Measurements from ENCODE around the gene BAZ1A.
"Not testable (repeated sequence)": the region's sequence is repeated elsewhere in the genome, so short reads cannot be mapped to it uniquely, and the experiment has no call there.

Gene BAZ1A

GRCh38 chr14:34858765-34859164 is 16.4 kb downstream of the BAZ1A start:
- DNase-seq (ENCODE audit: low spot score) = no peak

GRCh38 chr14:34857689-34858449 is 17.3 kb downstream of the BAZ1A start:
- DNase-seq (ENCODE audit: low spot score) = no peak

GRCh38 chr14:34853041-34853440 is 22.1 kb downstream of the BAZ1A start:
- DNase-seq (ENCODE audit: low spot score) = no peak

- DNase-seq (ENCODE audit: low spot score) = peak; percentile 77
Observed at GRCh38 chr14:34851395-34851794, 23.8 kb downstream of the BAZ1A start.

- no peak for DNase-seq (ENCODE audit: low spot score)
Observed at GRCh38 chr14:34845869-34846268, 29.3 kb downstream of the BAZ1A start.

- peak; percentile 63 for DNase-seq (ENCODE audit: low spot score)
Observed at GRCh38 chr14:34843011-34843554, 32.1 kb downstream of the BAZ1A start.

- no peak for DNase-seq (ENCODE audit: low spot score)
Observed at GRCh38 chr14:34837801-34838322, 37.3 kb downstream of the BAZ1A start.

GRCh38 chr14:34835312-34835711 is 39.8 kb downstream of the BAZ1A start:
- no peak for DNase-seq (ENCODE audit: low spot score)

GRCh38 chr14:34833549-34834523 is 41.3 kb downstream of the BAZ1A start:
- DNase-seq (ENCODE audit: low spot score) = no peak

- DNase-seq (ENCODE audit: low spot score) = peak; percentile 63
Observed at GRCh38 chr14:34826661-34827060, 48.5 kb downstream of the BAZ1A start.

GRCh38 chr14:34824826-34825225 is 50.3 kb downstream of the BAZ1A start:
- no peak for DNase-seq (ENCODE audit: low spot score)

- DNase-seq (ENCODE audit: low spot score) = no peak
Observed at GRCh38 chr14:34824256-34824655, 50.9 kb downstream of the BAZ1A start.

- no peak for DNase-seq (ENCODE audit: low spot score)
Observed at GRCh38 chr14:34817768-34818167, 57.4 kb downstream of the BAZ1A start.

GRCh38 chr14:34810028-34810427 is 65.1 kb downstream of the BAZ1A start:
- DNase-seq (ENCODE audit: low spot score) = no peak

- DNase-seq (ENCODE audit: low spot score) = no peak
Observed at GRCh38 chr14:34806257-34806656, 68.9 kb downstream of the BAZ1A start.

GRCh38 chr14:34804933-34805332 is 70.2 kb downstream of the BAZ1A start:
- DNase-seq (ENCODE audit: low spot score) = no peak

- not testable (repeated sequence) for DNase-seq (ENCODE audit: low spot score)
Observed at GRCh38 chr14:34798861-34799260, 76.3 kb downstream of the BAZ1A start.

- DNase-seq (ENCODE audit: low spot score) = no peak
Observed at GRCh38 chr14:34797747-34798583, 77.2 kb downstream of the BAZ1A start.

- DNase-seq (ENCODE audit: low spot score) = no peak
Observed at GRCh38 chr14:34796902-34797301, 78.3 kb downstream of the BAZ1A start.

- no peak for DNase-seq (ENCODE audit: low spot score)
Observed at GRCh38 chr14:34794941-34795340, 80.2 kb downstream of the BAZ1A start.

- peak; percentile 18 for DNase-seq (ENCODE audit: low spot score)
Observed at GRCh38 chr14:34794217-34794616, 80.9 kb downstream of the BAZ1A start.

- DNase-seq (ENCODE audit: low spot score) = no peak
Observed at GRCh38 chr14:34792598-34792997, 82.6 kb downstream of the BAZ1A start.

Data from AG20443 (cell line).